ENCODE measurements around the gene ZAP70. TPM values are rescaled to one million over a fixed set of nuclear protein-coding genes. Genes with fewer than 3 reads are reported as not detected.
"Not testable (repeated sequence)": the region's sequence is repeated elsewhere in the genome, so short reads cannot be mapped to it uniquely, and the experiment has no call there.

Gene ZAP70
- total RNA-seq, 2 experiments from 2014 or later = 350 to 367 TPM

DNA sequence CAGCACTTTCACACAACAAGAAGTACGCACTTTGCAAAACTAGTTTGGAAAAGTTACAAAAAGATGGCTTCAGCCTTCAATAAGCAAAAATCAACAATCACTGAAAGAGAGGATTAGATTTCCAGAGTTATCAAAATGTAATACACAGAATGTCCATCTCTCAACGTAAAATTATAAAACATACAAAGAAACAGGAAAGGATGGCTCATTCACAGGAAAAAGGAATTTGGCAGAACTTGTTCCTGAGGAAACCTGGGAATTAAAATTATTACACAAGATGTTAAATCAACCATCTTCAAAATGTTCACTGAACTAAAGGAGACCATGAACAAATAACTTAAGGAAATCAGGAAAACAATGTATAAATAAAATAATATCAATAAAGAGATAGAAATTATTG, 35.9 kb upstream of the ZAP70 start:
- Mint-ChIP-seq H3K9me3 (no peaks in the 10 kb centered on the region), H3K4me3 (no peak overlapping the region), H3K27ac (no peak overlapping the region), H3K4me1 (peaks cover 28% of the 10 kb centered on the region), H3K27me3 (peaks cover 8% of the 10 kb centered on the region), H3K36me3 (no peaks in the 10 kb centered on the region)
- ATAC-seq (ENCODE audit: low read depth) (no peak), DNase-seq (no peak)
- POLR2A ChIA-PET = no interaction called here

DNA sequence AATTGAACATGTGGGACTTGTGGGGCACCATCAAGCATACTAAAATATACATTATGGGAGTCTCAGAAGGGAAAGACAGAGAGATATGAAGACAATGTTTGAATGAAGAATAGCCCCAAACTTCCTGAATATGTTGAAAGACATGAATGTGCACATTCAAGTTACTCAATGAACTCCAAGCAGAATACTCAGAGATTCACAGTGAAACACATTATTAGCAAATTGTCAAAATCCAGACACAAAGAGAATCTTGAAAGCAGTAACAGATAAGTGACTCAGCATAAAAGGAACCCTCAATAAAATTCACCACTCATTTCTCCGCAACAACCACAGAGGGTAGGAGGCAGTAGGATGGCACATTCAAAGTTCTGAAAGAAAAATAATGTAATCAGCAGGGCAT, 35.1 kb upstream of the ZAP70 start:
- Mint-ChIP-seq H3K27me3 (peaks cover 8% of the 10 kb centered on the region), H3K4me3 (no peak overlapping the region), H3K36me3 (no peaks in the 10 kb centered on the region), H3K9me3 (no peaks in the 10 kb centered on the region), H3K4me1 (peaks cover 23% of the 10 kb centered on the region), H3K27ac (no peak overlapping the region)
- ATAC-seq (ENCODE audit: low read depth) = no peak
- POLR2A ChIA-PET = interaction anchor here (0.7 kb wide), 1 partner anchor 16 kb away, joined by 4 read pairs; no protein-coding TSS in a partner anchor
- DNase-seq = no peak

DNA sequence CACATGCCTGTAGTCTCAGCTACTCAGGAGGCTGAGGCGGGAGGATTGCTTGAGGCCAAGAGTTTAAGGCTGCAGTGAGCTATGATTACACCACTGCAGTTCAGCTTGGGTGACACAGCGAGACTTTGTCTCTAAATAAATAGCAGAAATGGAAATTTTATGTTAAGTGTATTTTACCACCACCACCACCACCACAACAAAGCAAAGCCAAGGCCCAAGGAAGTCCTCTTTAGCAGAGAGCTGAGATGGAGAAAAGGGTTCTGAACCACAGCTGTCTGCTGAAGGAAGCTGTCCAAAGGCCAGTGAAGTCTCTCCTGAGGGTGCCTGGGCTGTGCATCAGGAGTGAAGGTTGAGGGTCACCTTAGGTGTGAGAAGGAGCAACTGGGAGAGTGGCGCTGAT, 26.1 kb upstream of the ZAP70 start:
- not testable (repeated sequence) for DNase-seq, H3K4me3 Mint-ChIP-seq, H3K9me3 Mint-ChIP-seq, H3K36me3 Mint-ChIP-seq, H3K27me3 Mint-ChIP-seq
- Mint-ChIP-seq H3K4me1 (peaks cover 13% of the 10 kb centered on the region), H3K27ac (peak overlapping the region; percentile 45)
- peak; percentile 77 for ATAC-seq (ENCODE audit: low read depth)
- POLR2A ChIA-PET = interaction anchor here (1.8 kb wide), 1 partner anchor 24 kb away, joined by 6 read pairs; no protein-coding TSS in a partner anchor

DNA sequence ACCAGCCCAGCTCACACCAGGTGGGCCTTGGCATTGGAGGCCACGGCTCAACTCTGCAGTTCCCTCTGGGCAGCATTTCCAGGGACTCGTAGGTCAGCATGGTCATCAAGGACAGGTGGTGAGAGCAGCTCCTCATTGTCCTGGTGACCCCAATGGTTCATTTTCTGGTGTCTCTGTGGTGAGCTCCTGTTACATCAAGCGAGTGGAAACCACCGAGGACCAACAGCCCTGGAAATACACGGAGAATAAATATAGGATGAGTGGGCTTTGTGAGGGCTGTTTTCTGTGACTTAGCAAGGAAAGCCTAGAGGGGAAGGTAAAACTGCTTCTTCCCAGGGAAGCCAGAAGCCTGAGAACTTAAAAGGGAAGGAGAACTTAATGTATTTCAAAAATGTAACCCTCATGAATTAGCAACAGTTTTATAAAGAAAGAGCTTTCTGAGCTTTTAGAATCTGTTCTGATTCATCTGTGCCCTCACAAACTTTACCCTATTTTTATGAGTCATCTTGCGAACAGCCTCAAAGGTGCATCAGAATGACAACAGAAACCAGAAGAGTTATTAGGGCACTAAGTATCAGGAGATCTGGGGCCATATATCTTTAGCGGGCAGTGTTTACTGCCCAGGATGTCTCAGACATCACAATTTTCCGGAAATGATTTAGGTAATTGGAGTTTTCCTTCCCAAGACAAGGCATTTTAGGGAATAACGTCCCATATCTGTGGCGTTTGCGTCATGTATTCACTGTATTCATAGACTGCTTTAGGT, 25.1 kb upstream of the ZAP70 start:
- H3K36me3 Mint-ChIP-seq = no peaks in the 10 kb centered on the region
- peaks cover 12% of the 10 kb centered on the region for H3K4me1 Mint-ChIP-seq
- DNase-seq = no peak
- H3K27me3 Mint-ChIP-seq = peaks cover 9% of the 10 kb centered on the region
- ATAC-seq (ENCODE audit: low read depth) = no peak
- H3K27ac Mint-ChIP-seq = no peak overlapping the region
- POLR2A ChIA-PET = interaction anchor here (1.8 kb wide), 1 partner anchor 25 kb away, joined by 6 read pairs; no protein-coding TSS in a partner anchor
- no peaks in the 10 kb centered on the region for H3K9me3 Mint-ChIP-seq
- H3K4me3 Mint-ChIP-seq = no peak overlapping the region

DNA sequence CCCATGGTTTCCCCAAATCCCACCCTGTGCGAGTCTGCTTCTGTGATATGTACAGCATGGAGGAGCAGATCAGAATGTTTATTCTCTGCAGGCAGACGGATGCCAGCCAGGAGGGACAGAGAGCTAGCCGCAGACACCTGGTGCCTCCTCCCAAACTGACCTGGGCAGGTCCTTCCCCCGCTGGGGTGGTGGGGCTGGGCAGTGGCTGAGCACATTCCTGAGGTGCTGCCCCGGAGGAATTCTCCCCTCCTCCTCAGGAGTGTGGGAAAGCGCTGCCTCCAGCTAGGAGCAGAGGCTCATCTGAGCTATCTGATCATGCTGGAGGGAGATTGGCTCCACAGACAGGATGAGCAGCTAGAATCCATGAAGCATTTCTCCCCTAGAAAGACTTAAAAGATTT, 22.2 kb upstream of the ZAP70 start:
- Mint-ChIP-seq H3K36me3 (no peaks in the 10 kb centered on the region), H3K27ac (no peak overlapping the region), H3K4me1 (peaks cover 12% of the 10 kb centered on the region), H3K27me3 (peaks cover 10% of the 10 kb centered on the region), H3K4me3 (no peak overlapping the region), H3K9me3 (no peaks in the 10 kb centered on the region)
- POLR2A ChIA-PET = no interaction called here
- ATAC-seq (ENCODE audit: low read depth) (no peak), DNase-seq (no peak)

DNA sequence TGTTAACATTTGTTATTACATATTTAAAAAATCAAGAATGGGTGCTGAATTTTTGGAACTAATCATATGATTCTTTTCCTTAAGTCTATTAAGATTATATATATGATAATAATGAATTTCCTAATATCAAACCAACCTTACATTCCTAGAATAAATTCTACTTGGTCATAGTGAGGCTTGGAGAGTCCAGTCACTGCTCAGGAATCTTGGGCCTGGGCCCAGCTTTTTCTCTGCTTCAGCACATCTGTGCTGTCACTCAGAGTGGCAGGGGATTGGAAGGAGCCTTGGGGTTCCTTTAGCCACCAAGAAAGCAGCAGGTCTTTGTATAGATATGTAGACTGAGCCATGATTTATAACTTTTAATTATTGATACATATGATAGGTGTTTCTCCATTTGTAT, 19.9 kb upstream of the ZAP70 start:
- no peak for ATAC-seq (ENCODE audit: low read depth)
- Mint-ChIP-seq H3K4me3 (no peak overlapping the region), H3K27me3 (peaks cover 16% of the 10 kb centered on the region), H3K36me3 (no peaks in the 10 kb centered on the region), H3K9me3 (no peaks in the 10 kb centered on the region), H3K27ac (no peak overlapping the region), H3K4me1 (peaks cover 9% of the 10 kb centered on the region)
- DNase-seq = no peak
- POLR2A ChIA-PET = no interaction called here

DNA sequence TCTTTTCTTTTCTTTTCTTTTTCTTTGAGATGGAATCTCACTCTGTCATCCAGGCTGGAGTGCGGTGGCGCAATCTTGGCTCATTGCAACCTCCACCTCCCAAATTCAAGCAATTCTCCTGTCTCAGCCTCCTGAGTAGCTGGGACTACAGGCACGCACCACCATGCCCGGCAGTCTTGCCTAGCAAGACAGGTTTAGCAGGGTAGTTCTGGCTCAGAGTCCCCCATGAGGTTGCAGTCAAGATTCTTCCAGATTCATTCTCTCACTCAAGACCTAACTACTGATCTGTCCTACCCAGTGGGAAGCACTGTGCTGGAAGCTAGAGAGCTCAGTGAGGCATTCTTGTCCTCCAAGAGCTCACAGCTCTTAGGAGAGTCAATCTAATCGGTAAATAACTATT, 17.6 kb upstream of the ZAP70 start:
- Mint-ChIP-seq H3K9me3 (no peaks in the 10 kb centered on the region), H3K4me1 (peaks cover 9% of the 10 kb centered on the region), H3K27ac (no peak overlapping the region), H3K36me3 (no peaks in the 10 kb centered on the region), H3K4me3 (no peak overlapping the region), H3K27me3 (peaks cover 21% of the 10 kb centered on the region)
- POLR2A ChIA-PET = interaction anchor here (5.2 kb wide), 1 partner anchor 32 kb away, joined by 28 read pairs; the partner anchor contains the start of gene ACTR1B
- ATAC-seq (ENCODE audit: low read depth) (no peak), DNase-seq (peak; percentile 6)

DNA sequence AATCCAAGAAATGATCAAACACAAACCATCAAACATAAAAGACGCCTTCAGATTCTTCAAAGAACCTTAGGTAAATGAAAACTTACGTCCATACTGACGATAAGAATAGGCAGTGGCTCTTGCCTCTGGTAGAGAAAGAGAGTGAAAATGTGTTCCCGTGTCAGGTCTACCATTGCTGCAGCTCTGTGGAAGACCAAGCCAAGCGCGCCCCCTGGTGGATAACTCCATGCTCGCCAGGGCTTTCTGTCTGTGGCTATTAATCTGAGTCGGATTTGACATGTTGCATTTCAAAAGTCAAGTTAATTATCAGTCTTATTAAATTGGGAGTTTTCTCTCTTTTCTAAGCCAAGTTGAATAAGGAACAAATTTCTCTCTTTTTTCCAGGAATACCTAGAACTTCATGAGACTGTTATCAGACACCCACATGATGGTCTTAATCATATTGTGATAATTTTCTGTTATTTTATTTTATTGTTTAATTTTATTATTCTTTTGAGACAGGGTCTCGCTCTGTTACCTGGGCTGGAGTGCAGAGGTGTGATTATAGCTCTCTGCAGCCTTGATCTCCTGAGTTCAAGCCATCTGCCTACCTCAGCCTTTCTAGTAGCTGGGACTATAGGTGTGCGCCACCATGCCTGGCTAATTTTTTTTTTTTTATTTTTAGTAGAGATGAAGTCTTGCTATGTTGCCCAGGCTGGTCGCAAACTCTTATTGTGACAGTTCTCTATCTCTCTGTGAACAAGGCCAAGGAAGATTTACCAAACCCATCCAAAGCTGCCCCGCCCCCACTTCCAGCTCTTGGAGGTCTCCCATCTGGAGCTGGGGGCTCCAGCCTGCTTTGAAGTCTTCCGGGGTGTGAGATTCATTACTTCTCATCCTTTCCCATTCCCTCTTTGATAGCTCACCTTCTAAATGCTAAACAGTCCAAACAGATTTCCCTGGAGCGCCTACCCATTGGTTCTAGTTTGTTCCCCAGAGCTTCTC, 15.8 kb upstream of the ZAP70 start:
- DNase-seq (peak; percentile 93), ATAC-seq (ENCODE audit: low read depth) (peak; percentile 90)
- Mint-ChIP-seq H3K4me1 (peaks cover 9% of the 10 kb centered on the region), H3K4me3 (peak overlapping the region; percentile 53), H3K36me3 (no peaks in the 10 kb centered on the region), H3K27ac (peak overlapping the region; percentile 9), H3K27me3 (peaks cover 16% of the 10 kb centered on the region), H3K9me3 (no peaks in the 10 kb centered on the region)
- POLR2A ChIA-PET = interaction anchor here (0.5 to 5.2 kb wide), 6 partner anchors 12 to 107 kb away, joined by 3 to 28 read pairs (median 3); partner anchors contain the start of genes ACTR1B and COX5B

DNA sequence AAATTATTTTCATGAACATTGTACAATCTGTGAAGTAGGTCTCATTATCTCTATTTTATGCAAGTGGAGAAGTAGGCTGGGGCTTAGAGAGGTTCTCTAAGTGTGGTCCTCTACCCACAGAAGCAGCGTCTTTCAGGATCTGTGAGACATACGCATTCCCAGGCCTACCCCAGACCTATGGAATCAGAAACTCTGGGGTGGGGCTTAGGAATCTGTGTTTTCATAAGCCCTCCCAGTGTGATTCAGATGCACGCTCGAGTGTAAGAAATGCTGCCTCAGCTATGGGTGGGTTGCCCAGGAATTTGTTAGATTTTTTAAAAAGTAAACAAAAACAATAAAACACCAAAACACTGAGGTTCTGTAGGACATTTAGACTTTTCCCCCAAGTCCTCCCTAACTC, 14.8 kb upstream of the ZAP70 start:
- Mint-ChIP-seq H3K4me3 (no peak overlapping the region), H3K27ac (no peak overlapping the region), H3K36me3 (no peaks in the 10 kb centered on the region), H3K27me3 (peaks cover 16% of the 10 kb centered on the region), H3K4me1 (peaks cover 12% of the 10 kb centered on the region), H3K9me3 (no peaks in the 10 kb centered on the region)
- POLR2A ChIA-PET = interaction anchor here (1.0 to 5.2 kb wide), 3 partner anchors 35 to 108 kb away, joined by 3 to 28 read pairs (median 8); partner anchors contain the start of gene ACTR1B
- DNase-seq (no peak), ATAC-seq (ENCODE audit: low read depth) (no peak)

DNA sequence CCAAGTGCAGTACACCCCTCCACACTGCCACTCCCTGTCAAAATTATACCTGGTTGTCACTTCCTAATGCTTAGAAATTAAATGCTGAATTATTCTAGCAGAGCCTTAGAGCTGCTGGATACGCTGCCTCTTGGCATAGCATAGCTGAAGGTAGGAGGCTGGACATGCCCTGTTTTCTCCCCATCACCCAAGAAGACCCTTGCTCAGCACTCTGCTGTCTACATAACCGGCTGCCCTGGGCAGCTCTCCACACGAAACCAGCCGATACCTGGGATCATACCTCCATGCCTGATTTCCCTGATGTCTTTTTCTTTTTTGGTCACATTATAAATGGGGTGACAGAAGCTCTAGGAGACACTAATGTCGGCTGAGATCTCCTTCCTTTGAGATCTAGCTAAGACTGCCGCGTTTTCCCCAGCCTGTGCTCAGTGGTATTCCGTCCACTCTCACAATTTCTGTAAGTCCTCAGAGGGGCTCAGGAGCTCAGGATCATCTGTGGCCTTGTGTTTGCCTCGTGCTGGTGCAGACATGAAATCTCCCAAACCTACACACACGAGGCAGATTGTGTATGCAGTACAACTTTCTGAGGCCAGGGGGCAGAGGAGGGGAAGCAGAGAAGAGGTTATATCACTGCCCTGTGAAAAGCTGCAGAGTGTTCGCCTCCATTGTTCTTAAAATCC, 13.5 kb upstream of the ZAP70 start:
- Mint-ChIP-seq H3K27ac (no peak overlapping the region), H3K4me1 (peaks cover 13% of the 10 kb centered on the region), H3K36me3 (no peaks in the 10 kb centered on the region), H3K27me3 (peaks cover 18% of the 10 kb centered on the region), H3K4me3 (no peak overlapping the region), H3K9me3 (no peaks in the 10 kb centered on the region)
- peak; percentile 84 for ATAC-seq (ENCODE audit: low read depth)
- peak; percentile 64 for DNase-seq
- POLR2A ChIA-PET = interaction anchor here (1.3 to 5.2 kb wide), 2 partner anchors 36 to 48 kb away, joined by 4 to 28 read pairs; partner anchors contain the start of gene ACTR1B

DNA sequence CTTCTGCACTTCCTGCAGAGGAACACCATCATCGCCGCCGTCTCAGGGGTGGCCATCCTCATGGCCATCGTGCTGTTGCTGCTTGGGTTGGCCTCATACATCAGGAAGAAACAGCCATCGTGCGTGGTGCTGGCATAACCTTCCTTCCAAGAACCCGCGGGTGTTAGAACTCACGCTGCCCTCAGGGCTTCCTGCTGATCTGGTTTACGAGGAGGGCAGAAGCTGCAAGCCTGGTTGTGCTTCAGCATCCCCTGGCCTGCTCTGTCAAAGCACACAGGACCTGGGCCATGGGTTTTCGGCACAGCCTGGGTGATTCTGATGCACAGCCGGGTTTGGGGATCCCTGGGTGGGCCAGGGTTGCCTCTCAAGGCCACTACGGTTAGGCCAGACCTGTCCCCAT, 12.2 kb upstream of the ZAP70 start:
- H3K36me3 Mint-ChIP-seq = no peaks in the 10 kb centered on the region
- DNase-seq (peak; percentile 17), ATAC-seq (ENCODE audit: low read depth) (no peak)
- peaks cover 13% of the 10 kb centered on the region for H3K4me1 Mint-ChIP-seq
- peaks cover 16% of the 10 kb centered on the region for H3K27me3 Mint-ChIP-seq
- no peak overlapping the region for H3K27ac Mint-ChIP-seq
- H3K9me3 Mint-ChIP-seq = no peaks in the 10 kb centered on the region
- no peak overlapping the region for H3K4me3 Mint-ChIP-seq
- POLR2A ChIA-PET = no interaction called here

DNA sequence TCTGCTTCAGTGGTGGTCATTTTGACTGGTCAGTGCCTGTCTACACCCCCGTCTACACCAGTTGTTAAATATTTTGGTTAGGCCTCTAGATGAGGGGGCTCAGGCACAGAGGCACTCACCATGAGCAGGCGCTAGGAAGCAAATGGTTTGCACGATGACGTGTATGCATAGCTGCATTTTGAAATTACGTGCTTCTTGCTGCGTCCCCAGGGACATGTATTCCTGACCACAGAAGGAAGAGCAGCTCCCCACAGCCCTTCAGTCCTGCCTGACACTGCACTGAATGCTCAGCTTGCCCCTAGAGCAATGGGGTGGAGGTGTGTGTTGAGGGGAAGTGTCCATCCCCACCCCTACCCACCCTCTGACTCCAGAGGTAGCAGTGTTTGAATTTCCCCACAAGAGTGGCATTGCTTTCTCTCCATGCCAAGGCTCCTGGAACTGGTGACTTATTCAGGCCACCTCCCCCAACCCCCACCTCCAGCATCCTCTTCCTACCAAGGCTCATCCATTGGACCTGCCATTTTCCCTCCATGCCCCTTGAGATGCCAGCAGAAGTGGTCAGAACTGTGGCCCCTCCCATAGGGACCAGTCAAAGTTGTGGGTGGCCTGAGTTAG, 11.4 kb upstream of the ZAP70 start:
- ATAC-seq (ENCODE audit: low read depth) (no peak), DNase-seq (peak; percentile 22)
- H3K27ac Mint-ChIP-seq = no peak overlapping the region
- no peaks in the 10 kb centered on the region for H3K9me3 Mint-ChIP-seq
- peaks cover 17% of the 10 kb centered on the region for H3K27me3 Mint-ChIP-seq
- POLR2A ChIA-PET = no interaction called here
- H3K36me3 Mint-ChIP-seq = no peaks in the 10 kb centered on the region
- no peak overlapping the region for H3K4me3 Mint-ChIP-seq
- H3K4me1 Mint-ChIP-seq = peaks cover 12% of the 10 kb centered on the region
